AG08395 (cell line): Measurements from ENCODE around the gene TTC13.

ENCODE experiments used
- DNase-seq: peaks from one replicate; pipeline ENCODE4 v3.0.0; 2012; ENCODE audit warnings: mixed read lengths, low spot score

The TTC13 gene

GRCh38 chr1:230870916-230871315 lies 107.7 kb downstream of the TTC13 start:
- DNase-seq: no peak

GRCh38 chr1:230869500-230869899 lies 109.2 kb downstream of the TTC13 start:
- no peak for DNase-seq

GRCh38 chr1:230868736-230869385 lies 109.8 kb downstream of the TTC13 start:
- DNase-seq: no peak

GRCh38 chr1:230867903-230868735 lies 110.5 kb downstream of the TTC13 start, which contains the start of gene C1orf198:
Gene C1orf198, minus strand, starts transcription at chr1:230868521. Its CDS starts 9 bp downstream, at chr1:230868512.
- peak; percentile 79 for DNase-seq

GRCh38 chr1:230867101-230867902 lies 111.4 kb downstream of the TTC13 start:
- no peak for DNase-seq

- DNase-seq: no peak
Measured at GRCh38 chr1:230866171-230867070, 112.2 kb downstream of the TTC13 start.

- DNase-seq: no peak
Measured at GRCh38 chr1:230865062-230865817, 113.4 kb downstream of the TTC13 start.

GRCh38 chr1:230864441-230864840 lies 114.2 kb downstream of the TTC13 start:
- DNase-seq: no peak

GRCh38 chr1:230863449-230863848 lies 115.2 kb downstream of the TTC13 start:
- DNase-seq: no peak

- DNase-seq: no peak
Measured at GRCh38 chr1:230861970-230862595, 116.6 kb downstream of the TTC13 start.

GRCh38 chr1:230861489-230861888 lies 117.2 kb downstream of the TTC13 start:
- DNase-seq: no peak

GRCh38 chr1:230860617-230861384 lies 117.9 kb downstream of the TTC13 start:
- DNase-seq: no peak

GRCh38 chr1:230858918-230859729 lies 119.5 kb downstream of the TTC13 start:
- DNase-seq: peak; percentile 56

- no peak for DNase-seq
Measured at GRCh38 chr1:230858236-230858820, 120.3 kb downstream of the TTC13 start.

GRCh38 chr1:230857822-230858221 lies 120.8 kb downstream of the TTC13 start:
- DNase-seq: peak; percentile 45

GRCh38 chr1:230857077-230857476 lies 121.6 kb downstream of the TTC13 start:
- no peak for DNase-seq
